ENCODE measurements around the gene SHISA9. TPM values are rescaled to one million over a fixed set of nuclear protein-coding genes. Genes with fewer than 3 reads are reported as not detected.

SHISA9 gene
- total RNA-seq, 1 experiment from 2014 or later: 0.29 TPM

DNA sequence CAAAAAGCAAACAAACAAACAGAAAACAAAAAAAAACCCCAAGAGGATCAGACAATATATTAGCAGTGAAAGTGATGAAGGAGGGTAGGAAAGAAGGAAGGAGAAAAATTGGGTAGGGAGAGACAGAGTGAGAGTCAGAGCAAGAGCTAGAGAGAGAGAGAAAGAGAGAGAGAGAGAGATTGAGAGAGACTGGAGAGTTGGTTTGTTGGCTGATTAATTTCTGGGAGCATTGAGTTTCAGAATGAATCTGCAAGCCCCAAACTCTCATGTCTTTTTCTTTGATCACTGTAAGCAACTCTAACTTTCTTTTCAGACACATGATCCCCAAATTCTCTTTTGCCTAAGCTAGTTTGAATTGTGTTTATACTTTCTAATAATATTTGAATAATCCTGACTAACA is 388.1 kb downstream of the SHISA9 start:
- ChIA-PET POLR2A (no interaction called here), CTCF (no interaction called here)
- Histone ChIP-seq H3K4me3 (ENCODE audit: low read depth, low read length) (no peak overlapping the region), H3K4me1 (no peaks in the 10 kb centered on the region), H3K9me3 (no peaks in the 10 kb centered on the region), H3K36me3 (ENCODE audit: control insufficient read depth, insufficient read depth, low read length) (no peaks in the 10 kb centered on the region), H3K27me3 (replicated peaks; ENCODE audit: control insufficient read depth, insufficient read depth, low read length) (no peaks in the 10 kb centered on the region)
- no TSS peak for BruUV-seq (replicated peaks)
- Mint-ChIP-seq H3K36me3 (ENCODE audit: insufficient read depth, unreplicated experiment) (no peaks in the 10 kb centered on the region), H3K27ac (ENCODE audit: unreplicated experiment) (no peak overlapping the region), H3K4me3 (ENCODE audit: unreplicated experiment) (no peak overlapping the region), H3K27me3 (ENCODE audit: insufficient read depth, unreplicated experiment) (peaks cover 9% of the 10 kb centered on the region), H3K4me1 (ENCODE audit: low read depth, unreplicated experiment) (no peaks in the 10 kb centered on the region), H3K9me3 (ENCODE audit: unreplicated experiment) (no peaks in the 10 kb centered on the region)
- intact Hi-C loops (cut with micrococcal nuclease; ENCODE audit: unreplicated experiment): no loop called here
- TF ChIP-seq, protein P1, sequence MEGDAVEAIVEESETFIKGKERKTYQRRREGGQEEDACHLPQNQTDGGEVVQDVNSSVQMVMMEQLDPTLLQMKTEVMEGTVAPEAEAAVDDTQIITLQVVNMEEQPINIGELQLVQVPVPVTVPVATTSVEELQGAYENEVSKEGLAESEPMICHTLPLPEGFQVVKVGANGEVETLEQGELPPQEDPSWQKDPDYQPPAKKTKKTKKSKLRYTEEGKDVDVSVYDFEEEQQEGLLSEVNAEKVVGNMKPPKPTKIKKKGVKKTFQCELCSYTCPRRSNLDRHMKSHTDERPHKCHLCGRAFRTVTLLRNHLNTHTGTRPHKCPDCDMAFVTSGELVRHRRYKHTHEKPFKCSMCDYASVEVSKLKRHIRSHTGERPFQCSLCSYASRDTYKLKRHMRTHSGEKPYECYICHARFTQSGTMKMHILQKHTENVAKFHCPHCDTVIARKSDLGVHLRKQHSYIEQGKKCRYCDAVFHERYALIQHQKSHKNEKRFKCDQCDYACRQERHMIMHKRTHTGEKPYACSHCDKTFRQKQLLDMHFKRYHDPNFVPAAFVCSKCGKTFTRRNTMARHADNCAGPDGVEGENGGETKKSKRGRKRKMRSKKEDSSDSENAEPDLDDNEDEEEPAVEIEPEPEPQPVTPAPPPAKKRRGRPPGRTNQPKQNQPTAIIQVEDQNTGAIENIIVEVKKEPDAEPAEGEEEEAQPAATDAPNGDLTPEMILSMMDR (IDR thresholded peaks at IDR 0.05; ENCODE audit: insufficient read depth in 1 of 2, low read depth in 1 of 2, low read length in 1 of 2, severe bottlenecking in 1 of 2, unreplicated experiment in 1 of 2): no peak
- DNase-seq: no peak

Other genes starting within 250 kb of the SHISA9 start
- 27.5 and 34.9 TPM in 2 replicates for gene CPPED1, start 97.7 kb upstream of the SHISA9 start, total RNA-seq (2022)